Thyroid gland (tissue), 4 donors: Measurements from ENCODE around the gene DCDC1. TPM values are rescaled to one million over a fixed set of nuclear protein-coding genes. Genes with fewer than 3 reads are reported as not detected.

Experiments
- DNase-seq, 2 donors: peaks; one replicate each; pipeline ENCODE4 v3.0.0-alpha.2; 2019
- H3K27ac ChIP-seq, 3 donors: fragments of 200-600 bp; sonication (generic); 1 replicate in 2 of 3; 2 replicates in 1 of 3; pipeline ENCODE4 v1.5.1; 2016 to 2019; ENCODE audit warnings: mild to moderate bottlenecking in 1 of 3, moderate library complexity in 1 of 3
- H3K27me3 ChIP-seq: fragments of 200-600 bp; sonication (generic); one replicate; pipeline ENCODE4 v1.5.1; 2019
- H3K36me3 ChIP-seq, 2 donors: fragments of 200-600 bp; sonication (generic); one replicate each; pipeline ENCODE4 v1.5.1; 2016 to 2019
- H3K4me1 ChIP-seq, 2 donors: fragments of 200-600 bp; sonication (generic); one replicate each; pipeline ENCODE4 v1.5.1; 2017 to 2019
- H3K4me3 ChIP-seq, 3 donors: fragments of 200-600 bp; sonication (generic); replicated peaks in 1 of 3; 1 replicate in 2 of 3; 2 replicates in 1 of 3; pipeline ENCODE4 v1.5.1; 2016; ENCODE audit warnings: mild to moderate bottlenecking in 1 of 3
- H3K9me3 ChIP-seq: fragments of 200-600 bp; sonication (generic); one replicate; pipeline ENCODE4 v1.5.1; 2017
- POLR2A ChIP-seq, 2 donors: fragments of 450-650 bp; IDR thresholded peaks; one replicate each; pipeline ENCODE4 v1.6.1; 2017; ENCODE audit warnings: antibody characterized with exemption in 2 of 2, mild to moderate bottlenecking in 2 of 2, moderate library complexity in 1 of 2
- WGBS, 2 donors: methylation state at CpG; one replicate each; pipeline ENCODE4 v1.1.5; 2017; 5-methylcytosine and 5-hydroxymethylcytosine counted together
- intact Hi-C: fragments of 100-400 bp; cut with DNase I; formaldehyde crosslinking; loops from one replicate; pipeline ENCODE4 v1.15.1; 2023
- total RNA-seq, 4 donors: library from RNA; depleted of rRNA; stranded (reverse); fragments of >200 nt; gene quantifications; one replicate each; pipeline ENCODE4 v1.2.3, GENCODE V29; 2016
- TF ChIP-seq, protein P1 (sequence below), 6 experiments: fragments of 200-600 bp in 3 of 6; fragments of 450-650 bp in 3 of 6; sonication (generic) in 3 of 6; IDR thresholded peaks; one replicate each; pipeline ENCODE4 v1.5.1; 2016 to 2019; ENCODE audit warnings: antibody characterized with exemption in 6 of 6, mild to moderate bottlenecking in 2 of 6, inconsistent platforms in 1 of 6, moderate library complexity in 1 of 6

DCDC1 gene
- total RNA-seq, 4 donors from 2014 or later = 4.4 to 17.2 (median 9.9) TPM

- Histone ChIP-seq H3K9me3 (no peaks in the 10 kb centered on the region), H3K4me3 (no peak overlapping the region), H3K27ac (no peak overlapping the region), H3K36me3 (no peaks in the 10 kb centered on the region), H3K27me3 (no peaks in the 10 kb centered on the region), H3K4me1 (no peaks in the 10 kb centered on the region)
- intact Hi-C loops = no loop called here
- TF ChIP-seq, protein P1, sequence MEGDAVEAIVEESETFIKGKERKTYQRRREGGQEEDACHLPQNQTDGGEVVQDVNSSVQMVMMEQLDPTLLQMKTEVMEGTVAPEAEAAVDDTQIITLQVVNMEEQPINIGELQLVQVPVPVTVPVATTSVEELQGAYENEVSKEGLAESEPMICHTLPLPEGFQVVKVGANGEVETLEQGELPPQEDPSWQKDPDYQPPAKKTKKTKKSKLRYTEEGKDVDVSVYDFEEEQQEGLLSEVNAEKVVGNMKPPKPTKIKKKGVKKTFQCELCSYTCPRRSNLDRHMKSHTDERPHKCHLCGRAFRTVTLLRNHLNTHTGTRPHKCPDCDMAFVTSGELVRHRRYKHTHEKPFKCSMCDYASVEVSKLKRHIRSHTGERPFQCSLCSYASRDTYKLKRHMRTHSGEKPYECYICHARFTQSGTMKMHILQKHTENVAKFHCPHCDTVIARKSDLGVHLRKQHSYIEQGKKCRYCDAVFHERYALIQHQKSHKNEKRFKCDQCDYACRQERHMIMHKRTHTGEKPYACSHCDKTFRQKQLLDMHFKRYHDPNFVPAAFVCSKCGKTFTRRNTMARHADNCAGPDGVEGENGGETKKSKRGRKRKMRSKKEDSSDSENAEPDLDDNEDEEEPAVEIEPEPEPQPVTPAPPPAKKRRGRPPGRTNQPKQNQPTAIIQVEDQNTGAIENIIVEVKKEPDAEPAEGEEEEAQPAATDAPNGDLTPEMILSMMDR (IDR thresholded peaks at IDR 0.05) = no peak
- TF ChIP-seq POLR2A (IDR thresholded peaks at IDR 0.05) = no peak
- DNase-seq = no peak
- WGBS, 2 donors = 54 to 88% methylated on average over 1 of the region's 1 CpG
Measured at GRCh38 chr11:31131760-31132159, 237.8 kb downstream of the DCDC1 start.

GRCh38 chr11:31127290-31127689 lies 242.2 kb downstream of the DCDC1 start:
- Histone ChIP-seq H3K4me3 (no peak overlapping the region), H3K27me3 (no peaks in the 10 kb centered on the region), H3K36me3 (no peaks in the 10 kb centered on the region), H3K9me3 (no peaks in the 10 kb centered on the region), H3K4me1 (no peaks in the 10 kb centered on the region), H3K27ac (no peak overlapping the region)
- no peak for DNase-seq
- 49 to 58% methylated on average over 3 of the region's 3 CpGs for WGBS, 2 donors
- intact Hi-C loops = no loop called here
- TF ChIP-seq, protein P1 (IDR thresholded peaks at IDR 0.05) = no peak
- TF ChIP-seq POLR2A (IDR thresholded peaks at IDR 0.05) = no peak

DNA sequence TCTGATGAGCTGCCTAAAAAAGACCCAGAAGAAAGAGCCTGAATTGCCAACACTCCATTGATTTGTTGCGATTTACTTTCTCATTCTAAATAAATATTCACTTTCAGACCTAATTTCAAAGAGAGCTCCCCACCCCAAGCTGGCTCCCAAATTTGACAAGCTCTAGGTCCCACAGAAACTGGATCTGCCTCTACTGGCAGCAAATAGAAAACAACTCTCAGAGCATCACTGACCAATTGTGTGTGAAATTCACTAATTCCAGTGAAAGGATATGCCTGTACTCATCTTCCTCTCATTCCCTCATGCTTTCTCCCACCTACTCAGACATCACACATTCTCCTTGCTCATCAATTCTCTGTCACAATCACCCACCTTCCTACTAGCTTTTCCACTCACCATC lies 249.1 kb downstream of the DCDC1 start:
- H3K9me3 ChIP-seq = no peaks in the 10 kb centered on the region
- TF ChIP-seq POLR2A (IDR thresholded peaks at IDR 0.05) = no peak
- TF ChIP-seq, protein P1 (IDR thresholded peaks at IDR 0.05) = no peak
- H3K4me3 ChIP-seq = no peak overlapping the region
- no peaks in the 10 kb centered on the region for H3K4me1 ChIP-seq
- no peak overlapping the region for H3K27ac ChIP-seq
- intact Hi-C loops = no loop called here
- H3K36me3 ChIP-seq = no peaks in the 10 kb centered on the region
- no peak for DNase-seq
- WGBS, 2 donors = 92 to 94% methylated on average over 1 of the region's 1 CpG
- no peaks in the 10 kb centered on the region for H3K27me3 ChIP-seq

- Histone ChIP-seq H3K9me3 (no peaks in the 10 kb centered on the region), H3K27me3 (no peaks in the 10 kb centered on the region), H3K4me3 (no peak overlapping the region), H3K36me3 (no peaks in the 10 kb centered on the region), H3K27ac (no peak overlapping the region), H3K4me1 (no peaks in the 10 kb centered on the region)
- intact Hi-C loops = no loop called here
- TF ChIP-seq POLR2A (IDR thresholded peaks at IDR 0.05) = no peak
- TF ChIP-seq, protein P1 (IDR thresholded peaks at IDR 0.05) = no peak
- WGBS, 2 donors = 84% methylated on average over 6 of the region's 6 CpGs
- no peak for DNase-seq
Measured at GRCh38 chr11:31118566-31118965, 251.0 kb downstream of the DCDC1 start.

GRCh38 chr11:31117038-31117437 lies 252.5 kb downstream of the DCDC1 start:
- Histone ChIP-seq H3K4me3 (no peak overlapping the region), H3K27me3 (no peaks in the 10 kb centered on the region), H3K9me3 (no peaks in the 10 kb centered on the region), H3K4me1 (no peaks in the 10 kb centered on the region), H3K36me3 (no peaks in the 10 kb centered on the region), H3K27ac (no peak overlapping the region)
- intact Hi-C loops = no loop called here
- WGBS, 2 donors = 62 to 79% methylated on average over 2 of the region's 2 CpGs
- no peak for DNase-seq
- TF ChIP-seq POLR2A (IDR thresholded peaks at IDR 0.05) = no peak
- TF ChIP-seq, protein P1 (IDR thresholded peaks at IDR 0.05) = no peak
